NCI-H774 (cell line): ENCODE results near the gene RLN1.
"Not testable (repeated sequence)": the region's sequence is repeated elsewhere in the genome, so short reads cannot be mapped to it uniquely, and the experiment has no call there.

Experiments used
- DNase-seq: peaks from one replicate; lab custom pipeline; 2025; lab: John Stamatoyannopoulos, UW

RLN1 gene

DNA sequence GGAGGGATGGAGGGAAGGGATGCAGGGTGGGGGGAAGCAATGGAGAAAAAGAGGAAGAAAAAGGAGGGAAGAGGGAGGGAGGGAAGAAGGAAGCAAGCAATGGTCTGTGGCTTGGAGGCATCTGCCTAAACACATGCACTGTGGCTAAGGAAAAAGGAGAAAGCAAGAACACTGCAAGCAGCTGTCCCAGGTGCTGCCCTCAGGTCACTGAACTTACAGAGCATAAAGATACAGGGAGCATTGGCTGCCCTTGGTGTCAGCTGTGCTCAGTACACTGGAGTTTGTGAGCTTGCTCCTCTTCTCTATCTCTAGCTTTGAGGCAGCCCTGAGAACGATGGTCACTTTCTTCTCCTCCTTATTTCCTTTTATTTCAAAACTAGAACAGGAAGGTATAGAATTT, 18.1 kb downstream of the RLN1 start:
- DNase-seq = not testable (repeated sequence)

DNA sequence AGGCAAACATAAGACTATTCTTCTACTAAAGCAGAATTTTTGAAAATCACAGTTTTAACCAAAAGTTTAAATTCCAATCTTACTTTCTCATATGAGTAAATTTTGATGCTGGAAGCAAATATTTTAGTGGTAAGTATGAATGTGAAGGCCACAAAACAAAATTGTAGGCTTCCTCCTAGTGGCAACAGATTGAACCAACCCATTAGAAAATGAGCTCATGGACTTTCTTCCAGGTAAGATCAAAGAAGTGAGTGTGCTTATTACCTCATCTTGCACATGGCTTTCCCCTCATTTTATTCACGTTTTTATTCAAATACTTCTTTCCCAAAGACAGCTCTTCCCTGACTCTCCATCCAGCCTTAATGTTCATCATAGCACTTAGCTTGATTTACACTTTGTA, 18.6 kb downstream of the RLN1 start:
- DNase-seq = no peak

- not testable (repeated sequence) for DNase-seq
Measured at GRCh38 chr9:5316406-5316805, 23.3 kb downstream of the RLN1 start.

- DNase-seq = no peak
Measured at GRCh38 chr9:5315187-5315923, 24.3 kb downstream of the RLN1 start.

DNA sequence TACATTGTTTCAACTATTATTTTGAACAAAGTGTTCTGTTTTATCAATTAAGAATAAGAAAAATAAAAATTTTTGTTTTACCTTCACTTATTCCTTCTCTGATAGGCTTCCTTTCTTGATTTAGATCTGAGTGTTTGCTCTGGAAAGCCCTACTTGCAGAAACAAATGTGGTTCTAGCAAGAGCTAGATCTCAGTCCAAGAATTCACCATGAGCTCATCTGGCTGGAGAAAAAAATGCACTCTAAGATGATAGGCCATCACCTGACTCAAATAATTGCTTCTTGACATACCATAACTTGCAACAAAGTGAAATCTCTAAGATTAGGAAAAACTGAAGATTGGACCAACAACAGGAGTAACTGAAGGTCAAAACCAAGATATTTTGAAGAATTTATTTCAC, 28.8 kb downstream of the RLN1 start:
- no peak for DNase-seq

- DNase-seq = no peak
Measured at GRCh38 chr9:5305741-5306140, 33.9 kb downstream of the RLN1 start.

- not testable (repeated sequence) for DNase-seq
Measured at GRCh38 chr9:5303840-5304795, 35.6 kb downstream of the RLN1 start, which contains the start of gene RLN2. RLN2 (minus strand) TSS chr9:5304716; CDS start chr9:5304580, 136 bp downstream.

DNA sequence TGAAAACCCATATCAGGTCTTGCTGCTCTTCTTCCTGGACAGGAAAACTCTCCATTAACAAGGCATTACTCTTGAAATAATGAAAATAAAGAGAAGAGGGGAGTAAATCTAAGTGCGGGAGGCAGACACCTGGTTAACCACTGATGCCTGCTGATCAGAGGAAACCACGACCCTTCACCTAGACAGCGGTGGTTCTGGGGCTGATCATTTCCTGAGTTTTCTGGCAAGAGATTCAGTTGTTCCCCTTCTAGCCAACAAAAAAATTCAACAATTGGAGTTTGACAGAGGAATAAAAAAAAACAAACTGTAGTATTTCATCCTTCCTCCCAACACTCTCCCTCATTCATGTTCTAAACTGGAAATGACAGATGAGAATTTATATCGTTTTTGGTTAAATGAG, 38.1 kb downstream of the RLN1 start:
- DNase-seq = no peak

- DNase-seq = no peak
Measured at GRCh38 chr9:5292141-5292540, 47.5 kb downstream of the RLN1 start.

DNA sequence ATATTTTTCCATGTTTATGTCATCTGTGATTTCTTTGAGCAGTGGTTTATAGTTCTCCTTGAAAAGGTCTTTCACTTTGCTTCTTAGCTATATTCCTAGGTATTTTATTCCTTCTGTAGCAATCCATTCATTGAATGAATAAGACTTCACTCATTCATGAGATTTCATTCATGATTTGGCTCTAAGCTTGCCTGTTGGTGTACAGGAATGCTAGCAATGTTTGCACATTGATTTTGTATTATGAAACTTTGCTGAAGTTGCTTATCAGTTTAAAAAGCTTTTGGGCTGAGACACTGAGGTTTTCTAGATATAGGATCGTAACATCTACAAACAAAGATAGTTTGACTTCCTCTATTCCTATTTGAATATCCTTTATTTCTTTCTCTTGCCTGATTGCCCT, 51.1 kb downstream of the RLN1 start:
- DNase-seq = no peak

GRCh38 chr9:5286262-5286661, 53.4 kb downstream of the RLN1 start:
- DNase-seq = no peak
